Suprapubic skin (tissue), 4 donors: ENCODE measurements around the gene MTA3.

Experiments used
- EP300 ChIP-seq: sonication (generic); formaldehyde crosslinking; IDR thresholded peaks from one replicate; pipeline ENCODE4 v1.6.1; 2017; ENCODE audit warnings: antibody characterized with exemption
- POLR2A ChIP-seq, 2 donors: fragments of 450-650 bp; IDR thresholded peaks; one replicate each; pipeline ENCODE4 v1.6.1; 2017; ENCODE audit warnings: antibody characterized with exemption in 2 of 2, mild to moderate bottlenecking in 2 of 2, moderate library complexity in 2 of 2
- POLR2AphosphoS5 ChIP-seq, 3 donors: sonication (generic); formaldehyde crosslinking; IDR thresholded peaks; one replicate each; pipeline ENCODE4 v1.6.1; 2017; ENCODE audit warnings: antibody characterized with exemption in 3 of 3
- TF ChIP-seq, protein P1 (sequence below), 2 donors: fragments of 200-600 bp in 1 of 2; fragments of 450-650 bp in 1 of 2; sonication (generic) in 1 of 2; IDR thresholded peaks; one replicate each; pipeline ENCODE4 v1.5.1; 2016 to 2019; ENCODE audit warnings: antibody characterized with exemption in 2 of 2, mild to moderate bottlenecking in 1 of 2, moderate library complexity in 1 of 2

DNA sequence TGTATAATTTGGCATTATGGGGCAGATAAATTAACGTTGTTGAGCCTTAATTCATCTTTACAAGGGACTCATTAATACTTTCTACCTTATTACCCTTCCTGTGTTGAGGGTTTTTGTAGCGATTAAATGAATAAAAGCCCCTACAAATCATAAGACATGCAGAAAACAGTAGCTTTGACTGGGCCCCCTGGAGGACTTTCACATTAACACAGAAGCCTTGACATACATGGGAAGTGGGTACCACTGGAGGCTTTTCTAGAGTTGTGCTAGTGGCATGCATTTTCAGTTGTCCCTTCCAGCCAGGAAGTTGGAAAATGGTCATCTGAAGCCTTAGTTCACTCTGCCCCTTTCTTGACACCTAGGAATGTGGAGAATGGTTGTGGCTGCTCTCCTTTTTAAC is 30.2 kb downstream of the MTA3 start:
- TF ChIP-seq, protein P1, sequence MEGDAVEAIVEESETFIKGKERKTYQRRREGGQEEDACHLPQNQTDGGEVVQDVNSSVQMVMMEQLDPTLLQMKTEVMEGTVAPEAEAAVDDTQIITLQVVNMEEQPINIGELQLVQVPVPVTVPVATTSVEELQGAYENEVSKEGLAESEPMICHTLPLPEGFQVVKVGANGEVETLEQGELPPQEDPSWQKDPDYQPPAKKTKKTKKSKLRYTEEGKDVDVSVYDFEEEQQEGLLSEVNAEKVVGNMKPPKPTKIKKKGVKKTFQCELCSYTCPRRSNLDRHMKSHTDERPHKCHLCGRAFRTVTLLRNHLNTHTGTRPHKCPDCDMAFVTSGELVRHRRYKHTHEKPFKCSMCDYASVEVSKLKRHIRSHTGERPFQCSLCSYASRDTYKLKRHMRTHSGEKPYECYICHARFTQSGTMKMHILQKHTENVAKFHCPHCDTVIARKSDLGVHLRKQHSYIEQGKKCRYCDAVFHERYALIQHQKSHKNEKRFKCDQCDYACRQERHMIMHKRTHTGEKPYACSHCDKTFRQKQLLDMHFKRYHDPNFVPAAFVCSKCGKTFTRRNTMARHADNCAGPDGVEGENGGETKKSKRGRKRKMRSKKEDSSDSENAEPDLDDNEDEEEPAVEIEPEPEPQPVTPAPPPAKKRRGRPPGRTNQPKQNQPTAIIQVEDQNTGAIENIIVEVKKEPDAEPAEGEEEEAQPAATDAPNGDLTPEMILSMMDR (IDR thresholded peaks at IDR 0.05) = no peak
- TF ChIP-seq POLR2AphosphoS5 (IDR thresholded peaks at IDR 0.05) = no peak
- TF ChIP-seq EP300 = no peak
- no peak for TF ChIP-seq POLR2A (IDR thresholded peaks at IDR 0.05)
